Measurements from ENCODE around the gene CRKL. TPM values are rescaled to one million over a fixed set of nuclear protein-coding genes. Genes with fewer than 3 reads are reported as not detected.

Gene CRKL
- total RNA-seq, 3 donors from 2014 or later: 36.8 to 46.5 (median 42.3) TPM

DNA sequence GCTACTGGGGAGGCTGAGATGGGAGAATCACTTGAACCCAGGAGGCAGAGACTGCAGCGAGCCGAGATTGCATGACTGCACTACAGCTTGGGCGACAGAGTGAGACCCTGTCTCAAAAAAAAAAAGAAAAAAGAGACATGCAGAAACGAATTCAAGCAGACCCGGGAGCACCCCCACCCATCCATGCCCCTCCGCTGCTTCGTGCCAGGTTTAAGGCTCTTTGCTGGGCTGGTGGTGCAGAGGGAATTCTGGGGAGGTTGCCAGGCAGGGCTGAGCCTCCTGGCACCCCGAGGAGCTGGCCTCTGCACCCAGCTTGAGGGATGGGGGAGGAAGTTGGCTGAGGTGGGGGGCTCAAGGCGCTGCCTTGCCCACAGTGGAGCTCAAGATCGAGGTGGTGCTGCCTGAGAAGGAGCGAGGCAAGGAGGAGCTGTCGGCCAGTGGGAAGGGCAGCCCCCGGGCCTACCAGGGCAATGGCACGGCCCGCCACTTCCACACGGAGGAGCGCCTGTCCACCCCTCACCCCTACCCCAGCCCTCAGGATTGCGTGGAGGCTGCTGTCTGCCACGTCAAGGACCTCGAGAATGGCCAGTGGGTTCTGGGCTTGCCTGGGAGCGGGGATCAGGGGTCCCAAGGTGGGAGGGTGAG is 55.8 kb downstream of the CRKL start:
- no peaks in the 10 kb centered on the region for H3K36me3 ChIP-seq
- no peak overlapping the region for H3K27ac ChIP-seq
- TF ChIP-seq POLR2AphosphoS5 (IDR thresholded peaks at IDR 0.05) (no peak), POLR2A (IDR thresholded peaks at IDR 0.05) (no peak)
- TF ChIP-seq, protein P1, sequence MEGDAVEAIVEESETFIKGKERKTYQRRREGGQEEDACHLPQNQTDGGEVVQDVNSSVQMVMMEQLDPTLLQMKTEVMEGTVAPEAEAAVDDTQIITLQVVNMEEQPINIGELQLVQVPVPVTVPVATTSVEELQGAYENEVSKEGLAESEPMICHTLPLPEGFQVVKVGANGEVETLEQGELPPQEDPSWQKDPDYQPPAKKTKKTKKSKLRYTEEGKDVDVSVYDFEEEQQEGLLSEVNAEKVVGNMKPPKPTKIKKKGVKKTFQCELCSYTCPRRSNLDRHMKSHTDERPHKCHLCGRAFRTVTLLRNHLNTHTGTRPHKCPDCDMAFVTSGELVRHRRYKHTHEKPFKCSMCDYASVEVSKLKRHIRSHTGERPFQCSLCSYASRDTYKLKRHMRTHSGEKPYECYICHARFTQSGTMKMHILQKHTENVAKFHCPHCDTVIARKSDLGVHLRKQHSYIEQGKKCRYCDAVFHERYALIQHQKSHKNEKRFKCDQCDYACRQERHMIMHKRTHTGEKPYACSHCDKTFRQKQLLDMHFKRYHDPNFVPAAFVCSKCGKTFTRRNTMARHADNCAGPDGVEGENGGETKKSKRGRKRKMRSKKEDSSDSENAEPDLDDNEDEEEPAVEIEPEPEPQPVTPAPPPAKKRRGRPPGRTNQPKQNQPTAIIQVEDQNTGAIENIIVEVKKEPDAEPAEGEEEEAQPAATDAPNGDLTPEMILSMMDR (IDR thresholded peaks at IDR 0.05): no peak
- intact Hi-C loops (cut with DNase I; ENCODE audit: low total_unique reads): no loop called here
- H3K4me3 ChIP-seq: no peak overlapping the region
- H3K27me3 ChIP-seq: no peaks in the 10 kb centered on the region
- no peak for DNase-seq (ENCODE audit: low spot score in 2 of 2)
- no peaks in the 10 kb centered on the region for H3K9me3 ChIP-seq
- H3K4me1 ChIP-seq: peaks cover 0 to 10% of the 10 kb centered on the region in 2 donors

DNA sequence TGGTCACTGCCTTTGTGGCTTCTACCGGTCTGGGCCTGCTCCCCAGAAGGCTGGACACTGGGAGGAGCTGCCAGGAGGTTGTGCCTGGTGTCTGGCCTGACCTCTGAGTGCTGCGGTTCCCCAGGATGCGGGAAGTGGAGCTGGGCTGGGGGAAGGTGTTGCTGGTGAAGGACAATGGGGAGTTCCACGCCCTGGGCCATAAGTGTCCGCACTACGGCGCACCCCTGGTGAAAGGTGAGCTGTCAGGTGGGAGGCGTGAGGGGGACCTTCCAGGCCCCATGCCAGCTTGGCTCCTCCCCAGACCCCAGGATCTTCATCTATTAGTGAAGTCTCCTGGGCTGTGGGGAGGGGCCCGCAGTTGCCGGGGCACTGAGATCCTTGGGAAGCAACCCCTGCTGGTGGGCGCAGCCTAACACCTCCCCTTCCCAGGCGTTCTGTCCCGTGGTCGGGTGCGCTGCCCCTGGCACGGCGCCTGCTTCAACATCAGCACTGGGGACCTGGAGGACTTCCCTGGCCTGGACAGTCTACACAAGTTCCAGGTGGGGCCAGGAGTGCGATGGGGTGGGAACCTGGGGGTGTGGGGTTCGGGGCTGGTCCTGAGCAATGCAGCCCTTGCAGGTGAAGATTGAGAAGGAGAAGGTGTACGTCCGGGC is 56.6 kb downstream of the CRKL start:
- H3K4me3 ChIP-seq: no peak overlapping the region
- no peaks in the 10 kb centered on the region for H3K9me3 ChIP-seq
- H3K27me3 ChIP-seq: no peaks in the 10 kb centered on the region
- TF ChIP-seq POLR2A (IDR thresholded peaks at IDR 0.05): no peak
- TF ChIP-seq POLR2AphosphoS5 (IDR thresholded peaks at IDR 0.05): no peak
- TF ChIP-seq, protein P1 (IDR thresholded peaks at IDR 0.05): no peak
- no peaks in the 10 kb centered on the region for H3K36me3 ChIP-seq
- peaks cover 0 to 3% of the 10 kb centered on the region in 2 donors for H3K4me1 ChIP-seq
- no peak overlapping the region for H3K27ac ChIP-seq
- intact Hi-C loops (cut with DNase I; ENCODE audit: low total_unique reads): no loop called here
- no peak for DNase-seq (ENCODE audit: low spot score in 2 of 2)

DNA sequence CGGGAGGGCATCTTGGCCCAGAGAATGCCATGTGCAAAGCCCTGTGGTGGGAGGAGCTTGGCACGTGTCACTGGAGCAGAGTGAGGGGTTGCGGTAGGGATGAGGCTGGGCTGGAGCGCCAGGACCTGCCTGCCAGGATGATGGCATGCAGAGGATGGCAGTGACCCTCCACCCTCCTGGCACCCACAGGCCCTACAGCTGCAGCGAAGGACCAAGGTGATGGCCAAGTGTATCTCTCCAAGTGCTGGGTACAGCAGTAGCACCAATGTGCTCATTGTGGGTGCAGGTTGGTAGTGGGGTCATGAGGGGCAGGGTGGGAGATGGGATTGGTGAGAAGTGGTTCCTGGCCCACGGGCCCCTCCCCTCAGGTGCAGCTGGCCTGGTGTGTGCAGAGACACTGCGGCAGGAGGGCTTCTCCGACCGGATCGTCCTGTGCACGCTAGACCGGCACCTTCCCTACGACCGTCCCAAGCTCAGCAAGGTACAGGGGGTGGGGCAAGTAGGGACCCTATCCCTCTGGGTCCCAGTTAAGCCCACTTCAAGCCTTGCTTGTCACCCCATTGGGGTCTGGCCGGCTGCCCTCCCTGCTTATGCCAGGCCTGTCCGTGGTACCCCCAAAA is 57.2 kb downstream of the CRKL start:
- Histone ChIP-seq H3K9me3 (no peaks in the 10 kb centered on the region), H3K4me1 (no peaks in the 10 kb centered on the region), H3K36me3 (no peaks in the 10 kb centered on the region), H3K27me3 (no peaks in the 10 kb centered on the region), H3K4me3 (no peak overlapping the region), H3K27ac (no peak overlapping the region)
- TF ChIP-seq POLR2AphosphoS5 (IDR thresholded peaks at IDR 0.05) (no peak), POLR2A (IDR thresholded peaks at IDR 0.05) (no peak)
- TF ChIP-seq, protein P1 (IDR thresholded peaks at IDR 0.05): no peak
- no peak for DNase-seq (ENCODE audit: low spot score in 2 of 2)
- intact Hi-C loops (cut with DNase I; ENCODE audit: low total_unique reads): no loop called here

DNA sequence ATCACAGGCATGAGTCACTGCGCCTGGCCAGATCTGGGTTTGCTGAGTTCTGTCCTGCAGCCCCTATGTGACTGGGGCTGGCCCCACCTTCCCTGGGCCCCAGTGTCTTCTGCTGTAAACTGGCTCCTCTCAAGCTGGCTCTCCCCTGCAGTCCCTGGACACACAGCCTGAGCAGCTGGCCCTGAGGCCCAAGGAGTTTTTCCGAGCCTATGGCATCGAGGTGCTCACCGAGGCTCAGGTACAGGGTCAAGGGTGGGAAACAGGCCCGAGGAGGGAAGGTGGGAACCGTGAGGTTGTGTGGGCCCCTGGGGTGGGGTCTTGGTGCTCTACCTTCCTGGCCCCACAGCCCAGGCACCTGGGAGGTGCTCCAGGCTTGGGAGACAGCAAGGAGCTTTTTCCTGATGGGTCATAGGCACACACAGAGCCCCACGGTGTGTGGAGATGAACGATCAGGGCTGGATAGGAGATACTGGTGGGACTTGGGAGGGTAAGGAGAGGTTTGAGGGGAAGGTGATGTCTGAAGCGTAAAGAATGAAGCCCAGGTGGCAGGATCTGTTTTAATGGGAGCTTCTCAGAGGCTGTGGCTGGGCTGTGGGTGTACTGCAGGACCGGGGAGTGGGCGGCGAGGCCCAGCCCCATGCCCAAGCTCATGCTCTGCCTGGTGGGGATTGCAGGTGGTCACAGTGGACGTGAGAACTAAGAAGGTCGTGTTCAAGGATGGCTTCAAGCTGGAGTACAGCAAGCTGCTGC is 58.5 kb downstream of the CRKL start:
- Histone ChIP-seq H3K9me3 (no peaks in the 10 kb centered on the region), H3K27me3 (no peaks in the 10 kb centered on the region), H3K27ac (no peak overlapping the region), H3K4me3 (no peak overlapping the region), H3K4me1 (peaks cover 4 to 6% of the 10 kb centered on the region in 2 donors), H3K36me3 (no peaks in the 10 kb centered on the region)
- TF ChIP-seq POLR2A (IDR thresholded peaks at IDR 0.05) (no peak), POLR2AphosphoS5 (IDR thresholded peaks at IDR 0.05) (no peak)
- TF ChIP-seq, protein P1 (IDR thresholded peaks at IDR 0.05): no peak
- no peak for DNase-seq (ENCODE audit: low spot score in 2 of 2)
- intact Hi-C loops (cut with DNase I; ENCODE audit: low total_unique reads): no loop called here
